ENCODE results near the gene C6orf132. TPM values are rescaled to one million over a fixed set of nuclear protein-coding genes. Genes with fewer than 3 reads are reported as not detected.
A peak's percentile ranks its signal among the peaks of the same experiment; 100 is the strongest.

Gene C6orf132
- total and polyA plus RNA-seq, 2 of the 4 experiments (the other 2 are of a cell fraction), result 0.72 to 1.7 TPM

DNA sequence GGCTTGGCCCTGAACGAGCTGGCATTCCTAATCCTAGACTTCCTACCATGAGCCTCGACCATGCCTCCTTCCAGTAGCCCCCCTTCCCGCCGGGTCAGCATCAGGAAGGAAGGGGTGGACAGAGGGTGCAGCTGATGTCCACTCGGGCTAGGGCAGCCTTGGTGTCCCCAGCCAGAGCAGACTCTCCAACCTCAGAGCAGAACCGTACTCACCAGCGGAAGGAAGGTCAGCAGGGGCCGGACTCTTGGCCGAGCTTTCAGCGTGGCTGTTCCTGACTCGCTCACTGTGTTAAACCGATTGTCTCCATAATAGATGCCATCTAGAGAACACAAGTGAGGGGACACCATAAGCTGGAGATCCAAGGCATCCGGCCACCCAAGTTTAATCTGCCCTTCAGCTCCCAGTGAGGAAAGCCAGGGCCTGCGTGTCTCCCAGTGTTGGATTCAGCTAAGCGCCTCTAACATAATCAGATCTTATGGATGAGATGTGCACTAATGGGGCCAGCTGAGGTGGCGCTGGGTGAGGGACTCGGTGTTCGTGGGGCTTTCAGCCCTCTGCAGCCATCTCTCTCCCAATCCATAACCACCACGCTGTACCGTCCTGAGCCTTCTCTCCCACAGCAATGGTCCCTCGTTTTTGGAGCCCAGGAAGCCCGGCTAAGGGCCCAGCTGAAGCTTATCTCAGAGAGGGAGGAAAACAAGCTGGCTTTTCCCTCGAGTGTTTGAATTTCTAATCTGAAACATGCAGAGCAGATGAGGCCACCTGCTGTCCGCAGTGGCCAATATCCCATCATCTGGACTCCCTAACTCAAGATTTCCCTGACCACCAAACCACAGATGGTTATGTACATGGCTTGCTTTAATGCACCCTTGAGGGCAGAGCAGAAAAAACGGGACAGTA is 13.7 kb downstream of the C6orf132 start:
- Histone ChIP-seq H3K56ac (ENCODE audit: extremely low read depth, insufficient read depth, low read length) (no peak overlapping the region), H2BK120ac (ENCODE audit: low read depth, low read length) (no peak overlapping the region), H2BK5ac (ENCODE audit: low read depth, low read length, poor library complexity, severe bottlenecking) (no peak overlapping the region), H4K8ac (ENCODE audit: low read depth in 2 of 2, low read length in 2 of 2) (no peak overlapping the region), H3K9me1 (ENCODE audit: insufficient read depth, low read length) (peaks cover 13% of the 10 kb centered on the region), H3K9me3 (ENCODE audit: control insufficient read depth, insufficient read depth, low read length) (no peaks in the 10 kb centered on the region), H3K27me3 (ENCODE audit: control insufficient read depth, insufficient read depth, low read length) (no peaks in the 10 kb centered on the region), H4K91ac (ENCODE audit: insufficient read depth, low read depth, low read length) (no peak overlapping the region), H4K5ac (ENCODE audit: low read depth, low read length) (no peak overlapping the region), H2BK15ac (ENCODE audit: low read depth, low read length) (no peak overlapping the region), H3K36me3 (ENCODE audit: control insufficient read depth, insufficient read depth, low read length) (peaks cover 2% of the 10 kb centered on the region; the same call in 1 of the 2 replicates), H2AK5ac (ENCODE audit: low read depth, low read length) (peak overlapping the region; percentile 23; the same call in 1 of the 2 replicates), H3K79me1 (ENCODE audit: low read depth in 1 of 2, low read length in 2 of 2) (peaks cover 0 to 25% of the 10 kb centered on the region in 2 experiments; a peak in 2 of 4 replicates), H3K14ac (replicated peaks; ENCODE audit: low read depth, low read length) (no peak overlapping the region; the same call in 1 of the 2 replicates), H2AFZ (replicated peaks; ENCODE audit: low read length, poor library complexity) (no peak overlapping the region), H3K4me2 (ENCODE audit: low read depth, low read length) (no peak overlapping the region), H2AK9ac (replicated peaks; ENCODE audit: low read depth, low read length, poor library complexity) (no peak overlapping the region), H3K4me1 (ENCODE audit: control insufficient read depth, insufficient read depth, low read length) (peaks cover 5% of the 10 kb centered on the region), H3K23ac (ENCODE audit: low read depth, low read length) (no peak overlapping the region), H3K9ac (ENCODE audit: low read depth, low read length) (no peak overlapping the region), H3K4me3 (ENCODE audit: insufficient read depth, low read depth, low read length) (no peak overlapping the region), H2BK20ac (ENCODE audit: low read depth, low read length) (no peak overlapping the region), H4K20me1 (ENCODE audit: insufficient read depth, low read length) (no peaks in the 10 kb centered on the region), H3K18ac (ENCODE audit: low read depth, low read length) (no peak overlapping the region), H3K27ac (ENCODE audit: insufficient read depth, low read length) (no peak overlapping the region), H3K4ac (ENCODE audit: low read depth, low read length) (no peak overlapping the region)
- POLR2A ChIA-PET (ENCODE audit: unreplicated experiment), result no interaction called here
- in situ Hi-C loops (cut with MboI; ENCODE audit: low sequenced_read_pairs) (no loop called here), dilution Hi-C loops (cut with HindIII; ENCODE audit: low sequenced_read_pairs, unreplicated experiment) (no loop called here), intact Hi-C loops (cut with micrococcal nuclease) (no loop called here)
- DNase-seq (no peak), ATAC-seq (ENCODE audit: low read depth) (no peak)
- TF ChIP-seq RFX5 (IDR thresholded peaks at IDR 0.05; ENCODE audit: low read depth, low read length) (no peak), MAFK (IDR thresholded peaks at IDR 0.05; ENCODE audit: low read depth, low read length) (no peak)
- TF ChIP-seq, protein P1, sequence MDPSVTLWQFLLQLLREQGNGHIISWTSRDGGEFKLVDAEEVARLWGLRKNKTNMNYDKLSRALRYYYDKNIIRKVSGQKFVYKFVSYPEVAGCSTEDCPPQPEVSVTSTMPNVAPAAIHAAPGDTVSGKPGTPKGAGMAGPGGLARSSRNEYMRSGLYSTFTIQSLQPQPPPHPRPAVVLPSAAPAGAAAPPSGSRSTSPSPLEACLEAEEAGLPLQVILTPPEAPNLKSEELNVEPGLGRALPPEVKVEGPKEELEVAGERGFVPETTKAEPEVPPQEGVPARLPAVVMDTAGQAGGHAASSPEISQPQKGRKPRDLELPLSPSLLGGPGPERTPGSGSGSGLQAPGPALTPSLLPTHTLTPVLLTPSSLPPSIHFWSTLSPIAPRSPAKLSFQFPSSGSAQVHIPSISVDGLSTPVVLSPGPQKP (IDR thresholded peaks at IDR 0.05; ENCODE audit: borderline replicate concordance, low read depth, low read length), result no peak
- no TSS peak for BruUV-seq (replicated peaks)
- CTCF ChIA-PET, result interaction anchor here (1.0 kb wide), 1 partner anchor 86 kb away, joined by 3 read pairs; no protein-coding TSS in a partner anchor
- 83% methylated on average over 12 of the region's 25 CpGs; no CpG with 5 or more reads in 1 of the 2 experiments for WGBS, 2 experiments (ENCODE audit: extremely low coverage in 2 of 2, insufficient read length in 1 of 2)

All from IMR-90 (cell line).